T-helper 2 cell treated with Interferon-gamma antibody and Interleukin-4, amounts not matched to agents 100 ng/mL and 5 ng/mL, for 36 hours (primary cell): ENCODE results near the gene ATG13. TPM values are rescaled to one million over a fixed set of nuclear protein-coding genes. Genes with fewer than 3 reads are reported as not detected.
"Not testable (repeated sequence)": the region's sequence is repeated elsewhere in the genome, so short reads cannot be mapped to it uniquely, and the experiment has no call there.

ENCODE experiments used
- intact Hi-C: fragments of 100-400 bp; cut with micrococcal nuclease; formaldehyde crosslinking; loops from one replicate; pipeline ENCODE4 v1.15.1; 2023
- total RNA-seq: library from RNA; stranded (reverse); gene quantifications from 2 replicates; pipeline ENCODE4 v1.2.3, GENCODE V29; 2022

Gene ATG13
- total RNA-seq: 62.2 and 65.0 TPM in 2 replicates

DNA sequence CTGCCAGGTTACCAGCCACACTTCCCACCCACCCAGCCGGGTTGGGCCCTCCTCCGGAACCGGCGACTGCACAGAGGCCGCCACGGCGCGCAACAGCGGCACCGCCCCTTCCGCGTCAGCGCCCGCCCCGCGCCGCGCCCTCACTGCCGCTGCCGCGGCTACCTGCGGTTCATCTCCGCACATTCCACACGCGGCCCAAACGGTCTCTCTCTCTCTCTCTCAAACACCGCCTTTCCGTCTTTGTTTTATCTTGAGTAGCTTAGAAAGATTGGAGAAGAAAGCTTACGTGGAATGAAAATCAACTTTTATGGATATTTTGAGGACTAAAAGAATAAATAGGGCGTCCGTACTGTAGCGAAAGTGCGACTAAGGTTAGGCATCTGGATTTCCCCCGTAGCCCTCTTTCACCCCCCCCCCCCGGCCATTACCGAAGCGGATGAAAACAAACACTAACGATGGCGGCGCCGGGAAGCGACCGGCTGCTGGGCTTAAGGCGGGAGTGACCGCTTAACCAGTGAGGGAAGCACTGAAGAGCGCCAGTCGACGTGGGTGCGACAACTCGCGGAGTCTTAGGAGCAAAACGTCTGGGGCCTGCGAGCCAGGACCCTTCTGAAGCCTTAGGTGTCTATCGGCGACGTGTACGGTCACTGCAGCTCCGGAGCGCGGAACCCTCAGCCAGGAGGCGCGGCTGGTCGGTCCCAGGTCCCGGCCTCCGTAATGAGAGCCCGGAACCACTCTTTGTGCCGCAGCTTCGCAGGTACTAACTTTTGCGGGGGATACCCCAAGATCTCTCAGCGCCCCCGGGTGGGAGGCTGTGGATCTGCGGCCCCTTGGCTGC lies at the start of gene ATG13, which contains the start of gene HARBI1:
Gene ATG13, plus strand, starts transcription at position 420 of the 838 bp plus-strand sequence. CDS start 26,739 bp downstream, outside the sequence.
Gene HARBI1, minus strand, starts transcription at position 94 of the 838 bp plus-strand sequence. CDS start 990 bp downstream, outside the sequence.
- intact Hi-C loops: loop anchor here (1.0 to 10.0 kb wide), 9 partner anchors 23 to 560 kb away; partner anchors contain the start of genes AMBRA1, ARFGAP2, ARHGAP1 and CKAP5

DNA sequence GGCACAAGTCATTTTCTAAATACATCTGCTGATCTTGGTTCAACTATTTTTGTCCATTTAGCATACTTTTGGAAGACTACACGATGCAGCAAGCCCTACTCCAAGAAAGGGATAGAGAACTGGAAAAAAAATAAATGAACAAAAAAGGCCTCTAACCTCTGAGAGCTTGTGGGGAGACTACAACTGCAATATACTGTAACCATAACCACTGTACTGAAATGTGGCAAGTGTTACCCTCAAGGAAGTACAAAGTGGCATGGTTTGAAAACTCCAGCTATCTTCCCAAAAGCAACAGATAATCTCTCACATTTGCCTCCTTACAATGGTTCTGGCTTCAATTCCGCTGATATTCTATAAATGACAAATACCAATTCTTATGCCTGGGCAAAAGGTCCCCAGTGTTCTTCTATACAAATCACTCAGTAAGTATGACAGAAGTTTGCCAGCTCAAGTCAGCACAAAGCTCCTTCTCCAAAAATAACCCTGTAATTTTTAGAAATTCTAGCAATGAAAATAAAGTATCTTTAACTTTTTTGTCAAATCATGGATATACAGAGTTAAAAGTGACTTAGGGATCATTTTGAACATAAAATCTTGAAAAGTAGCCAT lies 46.5 kb upstream of the ATG13 start:
- intact Hi-C loops: no loop called here

DNA sequence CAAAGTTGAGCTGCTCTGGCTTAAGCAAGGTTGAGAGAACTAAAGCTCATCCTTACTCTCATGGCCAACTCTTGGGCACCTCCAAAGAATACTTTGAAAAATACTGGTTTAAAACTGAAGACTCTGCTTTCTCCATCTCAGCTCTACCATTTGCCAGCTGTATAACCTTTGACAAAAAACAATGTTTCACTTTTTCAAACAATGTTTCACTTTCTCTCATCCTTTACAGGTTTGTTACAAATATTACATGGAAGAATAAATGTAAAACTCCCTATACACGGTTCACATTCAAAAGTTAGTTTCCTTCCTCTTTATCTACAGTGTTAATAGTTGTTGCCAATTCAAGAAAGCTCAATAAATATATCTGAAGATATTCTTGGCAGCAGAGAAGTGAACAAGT lies 42.7 kb upstream of the ATG13 start:
- intact Hi-C loops: no loop called here

DNA sequence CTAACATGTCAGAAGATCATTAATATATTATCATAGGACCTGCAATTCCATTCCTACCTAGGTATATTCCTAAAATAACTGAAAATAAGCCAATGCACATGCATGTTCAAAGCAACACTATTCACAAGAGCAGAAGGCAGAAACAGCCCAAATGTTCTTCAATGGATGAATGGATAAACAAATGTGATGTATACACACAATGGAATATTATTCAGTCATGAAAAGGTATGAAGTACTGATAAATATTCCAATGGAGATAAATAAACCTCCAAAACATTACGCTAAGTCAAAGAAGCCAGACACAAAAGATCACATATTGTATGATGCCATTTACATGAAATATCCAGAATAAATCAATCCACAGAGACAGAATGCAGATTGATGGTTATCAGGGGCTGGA lies 40.3 kb upstream of the ATG13 start:
- intact Hi-C loops: no loop called here

DNA sequence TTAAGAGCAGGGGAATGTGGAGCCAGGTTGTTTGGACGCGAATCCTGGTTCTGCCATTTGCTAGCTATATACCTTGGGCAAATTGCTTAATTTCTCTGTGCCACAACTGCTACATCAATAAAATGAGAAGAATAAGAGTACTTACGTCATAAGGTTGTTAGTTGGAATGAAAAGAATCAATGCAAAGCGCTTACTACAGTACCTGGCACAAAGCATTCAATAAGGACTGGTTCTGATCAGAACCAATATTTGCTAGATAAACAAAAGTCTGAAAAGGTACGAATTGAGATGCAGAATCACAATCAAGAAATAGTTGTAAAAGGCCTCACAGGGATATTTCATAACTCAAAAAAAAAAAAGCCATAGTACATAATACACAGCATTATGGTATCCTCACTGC lies 34.8 kb upstream of the ATG13 start:
- intact Hi-C loops: no loop called here

DNA sequence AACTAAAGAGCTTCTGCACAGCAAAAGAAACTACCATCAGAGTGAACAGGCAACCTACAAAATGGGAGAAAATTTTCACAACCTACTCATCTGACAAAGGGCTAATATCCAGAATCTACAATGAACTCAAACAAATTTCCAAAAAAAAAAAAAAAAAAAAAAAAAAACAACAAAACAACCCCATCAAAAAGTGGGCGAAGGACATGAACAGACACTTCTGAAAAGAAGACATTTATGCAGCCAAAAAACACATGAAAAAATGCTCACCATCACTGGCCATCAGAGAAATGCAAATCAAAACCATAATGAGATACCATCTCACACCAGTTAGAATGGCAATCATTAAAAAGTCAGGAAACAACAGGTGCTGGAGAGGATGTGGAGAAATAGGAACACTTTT lies 33.8 kb upstream of the ATG13 start:
- intact Hi-C loops: not testable (repeated sequence)

DNA sequence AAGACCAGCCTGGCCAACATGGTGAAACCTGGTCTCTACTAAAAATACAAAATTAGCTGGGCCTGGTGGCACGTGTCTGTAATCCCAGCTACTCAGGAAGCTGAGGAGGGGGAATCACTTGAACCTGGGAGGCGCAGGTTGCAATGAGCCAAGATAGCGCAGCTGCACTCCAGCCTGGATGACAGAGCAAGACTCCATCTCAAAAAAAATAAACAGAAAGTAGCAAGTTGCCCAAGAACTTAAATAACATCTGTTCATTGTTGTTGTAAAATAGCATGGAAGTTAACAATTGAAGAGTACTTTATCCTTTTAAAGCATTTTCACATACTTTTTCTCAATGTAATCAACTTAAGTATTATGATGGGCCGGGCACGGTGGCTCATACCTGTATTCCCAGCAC lies 29.2 kb upstream of the ATG13 start:
- intact Hi-C loops: no loop called here

DNA sequence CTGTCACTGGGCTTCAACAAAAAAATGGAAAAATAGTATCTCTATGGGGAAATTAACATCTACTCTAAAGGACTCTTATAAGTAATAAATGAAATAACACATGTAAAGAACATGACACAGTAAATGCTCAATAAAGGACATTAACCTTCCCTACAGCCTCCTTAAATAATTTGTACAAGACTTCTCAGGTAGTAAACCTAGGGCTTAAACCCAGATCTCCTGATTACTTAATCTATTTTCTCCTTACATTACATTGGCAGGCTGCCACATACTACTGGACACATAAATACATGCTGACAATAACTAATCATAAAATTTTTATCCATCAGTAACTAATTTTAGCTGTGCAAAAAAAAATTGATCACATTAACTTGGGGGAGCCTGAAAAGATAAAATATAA lies 28.4 kb upstream of the ATG13 start:
- intact Hi-C loops: no loop called here

DNA sequence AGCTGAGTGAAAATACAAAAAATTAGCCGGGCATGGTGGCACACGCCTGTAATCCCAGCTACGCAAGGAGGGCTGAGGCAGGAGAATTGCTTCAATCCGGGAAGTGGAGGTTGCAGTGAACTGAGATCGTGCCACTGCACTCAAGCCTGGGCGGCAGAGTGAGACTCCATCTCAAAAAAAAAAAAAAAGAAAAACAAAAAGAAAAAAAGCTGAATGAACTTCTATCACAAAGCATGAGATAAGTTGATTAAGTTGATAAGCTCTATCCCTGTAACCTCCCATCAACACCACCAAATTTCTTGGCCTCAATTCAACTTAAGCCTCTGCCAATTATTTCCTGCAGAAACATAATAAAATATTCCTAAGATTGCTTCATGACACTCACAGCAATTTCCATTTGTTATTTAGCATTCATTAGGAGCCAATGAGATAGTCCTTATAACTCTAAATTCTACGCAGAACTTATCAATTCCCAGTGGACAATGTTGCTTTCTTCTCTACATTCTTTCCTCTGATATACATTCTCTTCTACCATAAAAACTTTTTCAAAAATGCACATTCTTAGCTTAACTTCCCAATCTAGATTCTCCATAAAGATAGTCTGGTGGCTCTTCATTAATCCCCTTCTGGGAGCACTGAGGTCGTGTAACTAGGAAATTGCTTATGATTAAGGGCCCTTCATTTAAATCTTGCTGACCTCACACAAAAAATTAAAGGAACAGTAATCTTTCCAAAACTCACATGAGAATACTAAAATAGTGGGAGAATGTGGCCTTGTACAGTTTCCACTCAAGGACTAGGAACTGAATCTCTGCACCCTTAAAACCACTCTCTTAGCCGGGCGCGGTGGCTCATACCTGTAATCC lies 26.4 kb upstream of the ATG13 start:
- intact Hi-C loops: no loop called here

DNA sequence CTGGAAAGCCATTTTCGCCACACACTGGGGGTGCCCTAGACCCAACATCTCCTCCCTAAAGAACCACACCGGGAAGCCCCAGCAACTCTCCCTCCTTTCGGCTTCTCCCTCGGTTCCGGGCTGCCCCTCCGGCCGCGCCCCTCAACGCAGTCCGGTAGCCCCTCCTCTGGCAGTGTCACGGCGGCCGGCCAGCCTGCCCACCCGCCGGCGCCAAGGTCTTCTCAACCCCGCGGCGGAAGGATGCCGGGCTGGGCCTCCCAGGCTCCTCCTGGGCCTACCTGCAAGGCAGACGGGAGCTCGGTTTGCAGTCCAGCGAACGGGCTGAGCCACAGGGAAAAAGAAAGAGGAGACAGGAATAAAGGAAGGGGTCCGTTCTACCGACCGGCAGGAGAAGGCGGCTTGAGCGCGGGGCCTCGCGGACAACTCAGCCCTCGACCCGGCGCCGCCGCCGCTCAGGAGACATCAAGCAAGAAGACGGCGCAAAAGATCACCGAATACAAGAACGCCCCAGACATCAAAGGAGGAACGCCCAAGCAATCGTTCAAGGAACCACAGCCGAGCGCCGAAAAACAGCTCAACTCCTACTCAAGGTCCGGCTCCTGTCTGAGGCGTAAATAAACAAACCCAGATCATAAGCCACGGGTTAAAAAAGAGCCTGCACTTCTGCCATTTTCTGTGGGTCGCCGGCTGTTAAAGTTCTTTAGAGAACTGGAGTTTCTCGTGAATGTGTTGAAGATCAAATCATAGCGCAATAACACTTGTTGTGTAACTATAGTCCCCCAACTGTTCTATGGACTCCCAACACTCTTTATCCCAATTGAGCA lies 23.6 kb upstream of the ATG13 start, which contains the start of gene AMBRA1:
Gene AMBRA1, minus strand, starts transcription at position 474 of the 824 bp plus-strand sequence. CDS start 45,643 bp downstream, outside the sequence.
- intact Hi-C loops: loop anchor here (1.0 kb wide), 2 partner anchors 24 to 107 kb away; partner anchors contain the start of genes ARHGAP1, ATG13 and HARBI1

DNA sequence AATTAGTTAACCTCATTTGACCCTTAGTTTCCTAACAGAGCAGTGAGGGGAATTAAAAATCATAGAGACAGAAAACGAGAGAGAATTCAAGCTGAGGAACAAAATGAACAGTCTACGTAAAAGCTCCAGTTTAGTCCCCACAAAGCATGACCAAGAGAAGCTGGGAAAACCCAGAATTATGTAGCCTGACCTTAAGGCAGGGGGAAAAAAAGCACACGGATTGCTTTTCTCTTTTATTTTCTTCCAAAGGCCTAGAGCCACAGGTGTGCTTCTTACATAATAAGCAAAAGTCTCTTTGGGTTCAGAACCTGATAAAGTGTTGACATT lies 23.0 kb upstream of the ATG13 start:
- intact Hi-C loops: loop anchor here (1.0 kb wide), 2 partner anchors 23 to 106 kb away; partner anchors contain the start of genes ARHGAP1, ATG13 and HARBI1

DNA sequence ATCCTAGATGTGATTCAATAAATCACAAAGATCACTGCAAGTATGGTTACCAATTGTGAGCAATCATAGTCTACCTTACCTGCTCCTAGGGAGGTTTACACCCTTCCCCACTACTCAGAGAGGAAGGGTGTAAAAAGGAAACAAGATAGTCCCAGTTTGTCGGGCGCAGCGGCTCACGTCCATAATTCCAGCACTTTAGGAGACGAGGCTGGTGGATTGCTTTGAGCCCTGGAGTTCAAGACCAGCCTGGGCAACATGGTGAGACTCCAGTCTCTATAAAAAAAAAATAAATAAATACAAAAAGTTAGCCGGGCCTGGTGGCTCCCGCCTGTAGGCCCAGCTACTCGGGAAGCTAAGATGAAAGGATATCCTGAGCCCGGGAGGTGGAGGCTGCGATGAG lies 22.6 kb upstream of the ATG13 start:
- intact Hi-C loops: loop anchor here (1.0 kb wide), 2 partner anchors 23 to 106 kb away; partner anchors contain the start of genes ARHGAP1, ATG13 and HARBI1

DNA sequence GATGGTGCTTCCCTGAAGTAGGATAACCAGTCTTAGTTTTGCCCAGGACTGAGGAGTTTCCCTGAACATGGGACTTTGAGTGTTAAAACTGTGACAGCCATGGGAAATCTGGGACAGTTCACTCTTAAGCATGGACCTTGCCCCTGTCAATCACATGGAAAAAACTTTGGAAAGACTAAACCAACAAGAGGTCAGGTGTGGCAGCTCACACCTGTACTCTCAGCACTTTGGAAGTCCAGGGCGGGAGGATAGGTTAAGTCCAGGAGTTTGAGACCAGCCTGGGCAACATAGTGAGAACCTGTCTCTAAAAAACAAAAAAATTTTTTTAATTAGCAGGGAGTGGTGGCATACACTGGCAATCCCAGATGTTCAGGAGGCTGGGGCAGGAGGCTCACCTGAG lies 20.2 kb upstream of the ATG13 start:
- intact Hi-C loops: no loop called here

DNA sequence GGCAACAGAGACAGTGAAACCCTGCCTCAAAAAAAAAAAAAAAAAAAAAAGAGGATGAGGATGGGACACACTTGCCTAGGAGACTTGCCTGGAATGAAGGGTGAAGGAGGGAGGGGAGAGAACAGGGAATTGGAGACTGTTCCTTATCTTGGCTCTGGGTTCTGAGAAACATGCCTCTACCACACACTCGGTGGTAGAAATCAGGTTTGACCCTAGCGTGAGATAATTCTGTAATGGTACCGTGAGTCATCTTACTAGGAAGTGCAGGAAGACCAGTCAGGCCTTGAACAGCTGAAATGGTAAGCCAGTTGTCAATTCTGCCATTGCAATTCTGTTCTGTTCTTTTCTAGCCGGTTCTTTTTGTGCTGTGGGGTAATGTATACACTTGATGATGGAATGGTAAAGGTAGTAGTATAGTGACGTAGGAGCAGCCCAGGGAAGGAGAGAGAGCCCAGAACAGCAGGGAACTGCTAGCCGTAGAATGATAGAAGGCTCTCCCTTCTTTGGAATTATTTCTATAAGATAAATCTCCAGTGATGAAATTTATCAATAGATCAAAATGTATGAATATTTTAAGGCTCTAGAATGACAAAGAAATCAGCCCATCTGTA lies 19.6 kb upstream of the ATG13 start:
- intact Hi-C loops: no loop called here

DNA sequence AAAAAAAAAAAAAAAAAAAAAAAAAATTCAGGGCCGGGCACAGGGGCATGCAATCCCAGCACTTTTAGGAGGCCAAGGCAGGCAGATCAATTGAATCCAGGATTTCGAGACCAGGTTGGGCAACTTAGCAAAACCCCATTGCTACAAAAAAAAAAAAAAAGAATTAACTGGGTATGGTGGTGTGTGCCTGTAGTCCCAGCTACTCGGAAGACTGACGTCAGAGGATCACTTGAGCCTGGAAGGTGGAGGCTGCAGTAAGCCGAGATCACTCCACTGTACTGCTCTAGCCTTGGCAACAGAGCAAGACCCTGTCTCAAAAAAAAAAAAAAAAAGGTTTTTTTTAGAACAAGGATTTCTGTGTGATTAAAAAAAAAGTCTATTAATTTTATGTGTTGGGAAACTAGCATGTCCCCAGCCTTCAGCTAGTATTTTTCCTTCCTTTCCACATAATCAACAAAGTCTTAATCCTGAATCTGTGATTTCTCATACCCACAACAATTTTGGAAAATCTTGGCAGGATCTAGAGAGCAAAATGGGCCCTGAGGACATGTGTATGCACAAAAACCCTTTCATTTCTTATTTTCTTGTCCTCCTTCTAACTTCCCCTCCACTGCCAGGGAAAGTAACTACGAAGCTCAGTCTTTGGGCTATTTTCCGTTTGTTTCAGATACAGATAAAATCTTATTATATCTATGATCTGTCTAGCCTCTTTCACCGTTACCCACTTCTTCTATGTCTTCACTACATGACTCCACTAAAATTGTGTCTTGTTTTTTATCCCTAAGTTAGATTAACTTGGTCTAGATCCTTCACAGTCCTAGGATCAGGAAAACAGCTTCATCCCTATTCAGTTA lies 17.8 kb upstream of the ATG13 start:
- intact Hi-C loops: no loop called here

DNA sequence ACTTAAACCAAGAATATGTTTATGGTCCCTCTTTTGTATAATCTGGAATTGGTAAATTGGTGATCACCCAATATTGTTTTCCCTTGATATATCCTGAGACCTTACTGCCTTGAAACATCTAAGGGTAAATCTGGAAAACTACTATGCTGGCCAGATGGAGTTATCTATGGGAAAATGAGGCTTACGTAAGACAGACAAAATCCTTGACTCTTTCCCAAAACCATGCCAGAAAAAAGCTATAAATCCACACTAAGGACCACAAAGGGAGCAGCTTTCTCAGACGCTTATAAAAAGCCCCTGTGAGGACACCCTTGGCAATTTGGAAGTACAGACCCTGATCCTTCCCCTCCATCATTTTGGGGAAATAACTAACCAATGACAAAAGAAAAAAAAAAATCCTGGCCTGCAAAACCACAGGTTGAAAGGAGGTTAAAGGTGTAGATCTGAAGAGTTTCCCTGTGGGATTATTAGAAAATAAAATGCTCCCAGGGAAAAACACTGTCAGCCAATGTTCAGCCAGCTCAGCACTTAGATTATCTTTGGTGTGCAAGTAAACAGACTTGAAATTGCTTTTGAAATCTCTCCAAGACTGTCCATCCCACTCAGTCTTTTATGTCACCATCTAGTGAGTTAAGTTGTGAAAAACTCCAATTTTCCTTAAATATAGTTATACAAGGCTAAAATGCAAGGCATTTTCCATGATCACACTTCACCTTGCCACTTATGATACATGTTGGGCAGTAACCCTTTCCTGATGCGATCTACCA lies 17.0 kb upstream of the ATG13 start:
- intact Hi-C loops: no loop called here

DNA sequence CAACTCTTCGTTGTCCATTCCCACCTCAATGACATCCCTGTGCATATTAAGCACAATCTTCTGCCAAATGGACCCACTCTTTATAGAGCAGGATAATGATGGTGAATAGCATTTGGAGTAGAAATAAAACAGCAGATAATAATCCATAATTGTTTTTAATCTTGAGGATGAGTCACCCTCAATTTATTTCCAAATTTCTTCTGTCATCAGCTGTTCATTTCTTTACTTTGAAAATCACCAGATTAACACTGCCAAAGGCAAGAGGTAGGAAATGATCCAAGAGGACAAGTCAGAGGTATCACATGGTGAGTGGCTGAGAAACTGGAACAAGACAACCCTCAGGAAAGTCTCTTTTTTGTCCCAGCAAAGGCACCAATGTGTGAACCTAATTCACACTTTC lies 16.2 kb upstream of the ATG13 start:
- intact Hi-C loops: no loop called here

DNA sequence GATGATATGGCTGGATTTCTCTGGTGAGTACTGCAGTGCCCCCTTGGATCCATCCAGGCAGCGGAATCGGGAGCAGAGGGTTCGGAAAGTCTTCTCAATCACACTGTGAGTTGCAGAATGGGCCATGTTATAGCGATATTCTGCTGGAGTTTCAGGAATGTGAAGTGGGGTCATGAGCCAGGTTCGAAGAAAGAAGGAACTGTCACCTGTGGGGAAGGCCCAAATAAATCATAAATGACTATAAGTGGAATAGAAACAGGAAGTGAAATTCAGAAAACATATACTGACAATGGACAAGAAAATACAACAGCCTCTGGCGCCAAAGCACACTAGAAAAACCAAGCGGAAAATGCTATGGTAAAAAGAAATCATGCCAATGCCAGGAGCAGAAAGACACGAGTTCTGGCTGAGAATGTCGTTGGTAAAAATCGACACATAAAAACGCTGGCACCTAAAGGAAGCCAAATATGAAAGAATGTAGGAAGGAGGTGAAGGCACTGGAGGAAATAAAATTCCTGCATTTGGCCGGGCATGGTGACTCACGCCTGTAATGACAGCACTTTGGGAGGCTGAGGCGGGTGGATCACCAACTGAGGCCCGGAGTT lies 13.5 kb upstream of the ATG13 start:
- intact Hi-C loops: no loop called here
